Endodermal cell (in vitro differentiated cells): Measurements from ENCODE around the gene FCN1. TPM values are rescaled to one million over a fixed set of nuclear protein-coding genes. Genes with fewer than 3 reads are reported as not detected.

Experiments used
- DNase-seq: peaks from one replicate; pipeline ENCODE4 v3.0.0-alpha.2; 2017
- H3K27ac ChIP-seq: 2 replicates; pipeline ENCODE4 v1.5.1; 2013; ENCODE audit warnings: mild to moderate bottlenecking, low read depth, low read length, moderate library complexity
- H3K27me3 ChIP-seq: 2 replicates; pipeline ENCODE4 v1.6.1; 2013; ENCODE audit warnings: mild to moderate bottlenecking, low read length, moderate library complexity; ENCODE audit not compliant: insufficient read depth, control insufficient read depth, poor library complexity, severe bottlenecking
- H3K36me3 ChIP-seq: 2 replicates; pipeline ENCODE4 v1.7.0; 2013; ENCODE audit warnings: mild to moderate bottlenecking, low read length, moderate library complexity; ENCODE audit not compliant: control insufficient read depth, insufficient read depth
- H3K4me1 ChIP-seq: one replicate; pipeline ENCODE4 v1.7.0; 2013; ENCODE audit warnings: low read length; ENCODE audit not compliant: control insufficient read depth, insufficient read depth
- H3K4me3 ChIP-seq: 2 replicates; pipeline ENCODE4 v1.5.1; 2013; ENCODE audit warnings: mild to moderate bottlenecking, low read length, moderate library complexity
- H3K9ac ChIP-seq: 2 replicates; pipeline ENCODE4 v1.6.1; 2013; ENCODE audit warnings: mild to moderate bottlenecking, low read length, moderate library complexity; ENCODE audit not compliant: poor library complexity, severe bottlenecking; ENCODE audit errors: extremely low read depth
- H3K9me3 ChIP-seq: 2 replicates; pipeline ENCODE4 v1.6.1; 2013; ENCODE audit warnings: mild to moderate bottlenecking, low read length, moderate library complexity; ENCODE audit not compliant: control insufficient read depth
- H3K27ac Mint-ChIP-seq: 2 replicates; pipeline ENCODE4 v1.8.0; 2020; ENCODE audit warnings: mixed read lengths
- H3K27me3 Mint-ChIP-seq: 2 replicates; pipeline ENCODE4 v1.8.0; 2021; ENCODE audit warnings: mild to moderate bottlenecking, mixed read lengths; ENCODE audit not compliant: insufficient read depth
- H3K36me3 Mint-ChIP-seq: 2 replicates; pipeline ENCODE4 v1.8.0; 2020; ENCODE audit warnings: low read depth, mixed read lengths
- H3K4me1 Mint-ChIP-seq: 2 replicates; pipeline ENCODE4 v1.8.0; 2020; ENCODE audit warnings: mixed read lengths
- H3K4me3 Mint-ChIP-seq: 2 replicates; pipeline ENCODE4 v1.8.0; 2020; ENCODE audit warnings: mild to moderate bottlenecking, moderate library complexity, mixed read lengths
- H3K9me3 Mint-ChIP-seq: 2 replicates; pipeline ENCODE4 v1.8.0; 2020; ENCODE audit warnings: mild to moderate bottlenecking, mixed read lengths
- WGBS, 2 experiments: methylation state at CpG; one replicate each; pipeline versions ENCODE4 v1.1.5 to v1.1.7; 2013; ENCODE audit warnings: missing lambda C conversion rate in 2 of 2, mixed read lengths in 1 of 2; ENCODE audit not compliant: insufficient coverage in 1 of 2, insufficient read length in 1 of 2; 5-methylcytosine and 5-hydroxymethylcytosine counted together
- total RNA-seq, 2 donors: library from RNA; stranded (reverse); fragmentation: NEBNext Ultra II Directional in 1 of 2; extraction: Animal tissue kit (Norgen Biotek cat#: 25700) in 1 of 2; gene quantifications; 2 replicates in 1 of 2; 3 replicates in 1 of 2; pipeline ENCODE4 v1.2.1, GENCODE V29; 2021
- TF ChIP-seq, protein P1 (sequence below): fragments of 200-600 bp; sonication (generic); conservative IDR thresholded peaks from 2 replicates; pipeline ENCODE4 v1.5.0; 2021; ENCODE audit warnings: antibody characterized with exemption, mild to moderate bottlenecking

Gene FCN1
- total RNA-seq, 2 donors from 2014 or later: not detected

DNA sequence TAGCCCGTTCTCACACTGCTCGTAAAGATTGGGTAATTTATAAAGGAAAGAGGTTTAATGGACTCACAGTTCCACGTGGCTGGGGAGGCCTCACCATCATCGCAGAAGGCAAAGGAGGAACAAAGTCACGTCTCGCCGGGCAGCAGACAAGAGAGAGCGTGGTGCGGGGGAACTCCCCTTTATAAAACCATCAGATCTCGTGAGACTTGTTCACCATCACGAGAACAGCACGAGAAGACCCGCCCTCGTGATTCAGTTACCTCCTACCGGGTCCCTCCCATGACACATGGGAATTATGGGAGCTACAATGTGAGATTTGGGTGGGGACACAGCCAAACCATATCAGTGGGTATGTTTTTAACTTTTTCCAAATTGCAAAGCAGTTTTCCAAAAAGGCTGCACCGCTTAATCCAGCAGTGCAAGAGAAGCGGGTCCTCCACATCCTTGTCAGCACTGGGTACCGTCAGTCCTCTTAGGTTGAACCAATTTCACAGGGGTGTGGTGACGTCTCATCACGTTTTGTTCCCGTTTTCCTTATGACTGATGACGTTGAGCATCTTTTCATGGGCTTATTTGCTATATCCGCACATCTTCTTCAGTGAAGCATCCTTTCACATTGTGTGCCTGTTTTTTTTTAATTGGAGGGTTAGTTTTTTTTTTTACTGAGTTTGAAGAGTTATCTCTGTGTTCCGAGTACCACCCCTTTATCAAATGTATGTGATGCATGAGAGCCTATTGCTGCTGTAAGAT, 45.1 kb downstream of the FCN1 start:
- H3K9ac ChIP-seq: no peak overlapping the region
- TF ChIP-seq, protein P1, sequence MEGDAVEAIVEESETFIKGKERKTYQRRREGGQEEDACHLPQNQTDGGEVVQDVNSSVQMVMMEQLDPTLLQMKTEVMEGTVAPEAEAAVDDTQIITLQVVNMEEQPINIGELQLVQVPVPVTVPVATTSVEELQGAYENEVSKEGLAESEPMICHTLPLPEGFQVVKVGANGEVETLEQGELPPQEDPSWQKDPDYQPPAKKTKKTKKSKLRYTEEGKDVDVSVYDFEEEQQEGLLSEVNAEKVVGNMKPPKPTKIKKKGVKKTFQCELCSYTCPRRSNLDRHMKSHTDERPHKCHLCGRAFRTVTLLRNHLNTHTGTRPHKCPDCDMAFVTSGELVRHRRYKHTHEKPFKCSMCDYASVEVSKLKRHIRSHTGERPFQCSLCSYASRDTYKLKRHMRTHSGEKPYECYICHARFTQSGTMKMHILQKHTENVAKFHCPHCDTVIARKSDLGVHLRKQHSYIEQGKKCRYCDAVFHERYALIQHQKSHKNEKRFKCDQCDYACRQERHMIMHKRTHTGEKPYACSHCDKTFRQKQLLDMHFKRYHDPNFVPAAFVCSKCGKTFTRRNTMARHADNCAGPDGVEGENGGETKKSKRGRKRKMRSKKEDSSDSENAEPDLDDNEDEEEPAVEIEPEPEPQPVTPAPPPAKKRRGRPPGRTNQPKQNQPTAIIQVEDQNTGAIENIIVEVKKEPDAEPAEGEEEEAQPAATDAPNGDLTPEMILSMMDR: no peak
- no peaks in the 10 kb centered on the region for H3K27me3 ChIP-seq
- Mint-ChIP-seq H3K4me1 (no peaks in the 10 kb centered on the region), H3K27me3 (no peaks in the 10 kb centered on the region), H3K27ac (no peak overlapping the region), H3K4me3 (no peak overlapping the region), H3K9me3 (peaks cover 2% of the 10 kb centered on the region), H3K36me3 (no peaks in the 10 kb centered on the region)
- no peak overlapping the region for H3K27ac ChIP-seq
- H3K36me3 ChIP-seq: no peaks in the 10 kb centered on the region
- H3K4me1 ChIP-seq: no peaks in the 10 kb centered on the region
- H3K4me3 ChIP-seq: no peak overlapping the region
- no peaks in the 10 kb centered on the region for H3K9me3 ChIP-seq
- 89 to 94% methylated on average over 16 to 23 of the region's 24 CpGs for WGBS, 2 experiments
- DNase-seq: no peak

DNA sequence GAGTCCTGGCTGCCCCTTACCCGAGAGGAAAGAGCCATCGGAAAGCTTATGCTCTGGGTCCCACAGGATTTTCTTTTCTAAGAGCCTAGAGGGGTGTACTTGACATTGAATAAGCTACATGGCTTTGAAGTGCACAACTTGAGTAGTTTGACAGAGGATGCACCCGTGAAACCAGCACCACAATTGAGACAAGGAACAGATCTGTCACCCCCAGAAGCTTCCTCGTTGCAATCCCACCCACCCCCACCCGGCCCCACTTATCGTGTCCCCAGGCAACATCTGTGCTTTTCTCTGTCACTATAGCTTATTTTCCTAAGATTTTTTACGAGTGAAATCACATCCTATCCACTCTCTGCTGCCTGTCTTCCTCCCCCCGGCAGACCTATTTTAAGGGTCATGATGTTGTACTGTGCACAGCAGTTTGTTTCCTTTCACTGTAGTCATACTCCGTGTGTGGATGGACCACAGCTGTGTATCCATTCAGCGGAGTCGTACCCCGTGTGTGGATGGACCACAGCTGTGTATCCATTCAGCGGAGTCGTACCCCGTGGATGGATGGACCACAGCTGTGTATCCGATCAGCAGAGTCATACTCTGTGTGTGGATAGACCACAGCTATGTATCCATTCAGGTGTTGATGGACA, 45.9 kb downstream of the FCN1 start:
- Histone ChIP-seq H3K9ac (no peak overlapping the region), H3K4me3 (no peak overlapping the region), H3K27me3 (no peaks in the 10 kb centered on the region), H3K27ac (no peak overlapping the region), H3K9me3 (no peaks in the 10 kb centered on the region), H3K4me1 (no peaks in the 10 kb centered on the region), H3K36me3 (no peaks in the 10 kb centered on the region)
- TF ChIP-seq, protein P1: no peak
- Mint-ChIP-seq H3K27ac (no peak overlapping the region), H3K27me3 (no peaks in the 10 kb centered on the region), H3K4me1 (no peaks in the 10 kb centered on the region), H3K9me3 (peaks cover 2% of the 10 kb centered on the region), H3K4me3 (no peak overlapping the region), H3K36me3 (no peaks in the 10 kb centered on the region)
- no peak for DNase-seq
- 90 to 93% methylated on average over 11 to 16 of the region's 16 CpGs for WGBS, 2 experiments

DNA sequence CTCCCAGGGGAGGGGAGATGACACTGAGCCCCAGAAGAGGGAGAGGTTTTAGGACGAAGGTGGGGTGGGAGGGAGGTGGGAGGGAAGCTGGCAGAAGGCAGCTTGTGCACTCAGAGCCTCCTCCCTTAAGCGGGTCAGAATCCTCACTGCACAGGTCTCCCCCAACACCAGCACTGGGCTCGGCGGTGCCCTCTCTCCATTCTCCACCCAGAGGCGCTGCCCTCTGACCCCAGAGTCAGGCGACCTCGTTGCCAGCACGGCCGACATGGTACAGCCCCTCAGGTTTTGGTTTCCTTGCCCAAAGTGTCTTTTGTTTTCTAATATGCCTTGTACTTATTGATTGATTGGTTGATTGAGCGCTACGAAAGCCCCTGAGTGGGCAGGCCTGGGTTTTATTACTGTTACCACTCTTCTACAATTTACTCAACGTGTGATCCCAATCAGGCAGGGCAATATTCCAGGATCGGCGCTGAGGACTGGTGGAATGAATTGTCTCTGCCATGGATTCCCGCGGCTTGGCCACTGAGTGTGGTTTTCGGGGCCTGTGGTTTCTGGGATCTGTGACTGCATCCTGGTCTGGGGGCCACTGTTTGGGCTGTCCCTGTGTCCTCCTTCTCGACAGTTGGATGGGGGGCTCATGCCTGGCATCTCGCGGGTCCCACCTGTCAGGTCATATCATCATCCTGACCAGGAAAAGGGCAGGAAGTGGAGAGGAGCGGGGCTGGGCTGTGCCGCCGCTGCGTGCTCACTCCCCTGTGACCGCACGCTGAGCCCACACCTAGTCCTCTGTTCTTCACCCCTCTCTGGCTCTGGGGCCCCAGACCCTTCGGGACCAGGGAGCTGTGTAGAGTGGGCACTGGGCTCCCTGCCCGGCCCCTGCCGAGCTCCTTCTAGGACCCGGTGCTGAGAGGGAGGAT, 46.7 kb downstream of the FCN1 start:
- H3K27me3 Mint-ChIP-seq: no peaks in the 10 kb centered on the region
- 90 to 95% methylated on average over 12 to 30 of the region's 30 CpGs for WGBS, 2 experiments

More for the DNA sequence above, 46.7 kb downstream of the FCN1 start:
- Histone ChIP-seq H3K4me3 (no peak overlapping the region), H3K9ac (no peak overlapping the region), H3K9me3 (no peaks in the 10 kb centered on the region), H3K27ac (no peak overlapping the region), H3K4me1 (no peaks in the 10 kb centered on the region), H3K36me3 (no peaks in the 10 kb centered on the region), H3K27me3 (no peaks in the 10 kb centered on the region)
- H3K4me1 Mint-ChIP-seq: no peaks in the 10 kb centered on the region
- no peaks in the 10 kb centered on the region for H3K36me3 Mint-ChIP-seq
- H3K27ac Mint-ChIP-seq: no peak overlapping the region
- DNase-seq: peak; percentile 31
- TF ChIP-seq, protein P1: no peak
- peaks cover 2% of the 10 kb centered on the region for H3K9me3 Mint-ChIP-seq
- H3K4me3 Mint-ChIP-seq: no peak overlapping the region
